PC-9 (cell line): ENCODE data around the gene ZNF143.

Source experiments
- CTCF ChIP-seq: fragments of 200-600 bp; sonication (generic); conservative IDR thresholded peaks from 2 replicates; pipeline ENCODE4 v1.6.1; 2017; ENCODE audit warnings: mixed run types, antibody characterized with exemption, mild to moderate bottlenecking, moderate library complexity
- EZH2 ChIP-seq: fragments of 200-600 bp; sonication (generic); IDR thresholded peaks from 2 replicates; pipeline ENCODE4 v1.8.0; 2017; ENCODE audit warnings: antibody characterized with exemption, low read depth

- no peak for TF ChIP-seq CTCF
- no peak for TF ChIP-seq EZH2
These were observed 2.2 kb downstream of the ZNF143 start for GRCh38 chr11:9462806-9463537.
